GM21529 (cell line): ENCODE measurements around the gene UBAC1.

ENCODE experiments used
- ATAC-seq: cut with Tn5 transposase; IDR thresholded peaks from one replicate; pipeline ENCODE4 v1.9.1; 2021; ENCODE audit not compliant: unreplicated experiment

Gene UBAC1

GRCh38 chr9:135993765-135994500 is 32.8 kb upstream of the UBAC1 start:
- no peak for ATAC-seq

DNA sequence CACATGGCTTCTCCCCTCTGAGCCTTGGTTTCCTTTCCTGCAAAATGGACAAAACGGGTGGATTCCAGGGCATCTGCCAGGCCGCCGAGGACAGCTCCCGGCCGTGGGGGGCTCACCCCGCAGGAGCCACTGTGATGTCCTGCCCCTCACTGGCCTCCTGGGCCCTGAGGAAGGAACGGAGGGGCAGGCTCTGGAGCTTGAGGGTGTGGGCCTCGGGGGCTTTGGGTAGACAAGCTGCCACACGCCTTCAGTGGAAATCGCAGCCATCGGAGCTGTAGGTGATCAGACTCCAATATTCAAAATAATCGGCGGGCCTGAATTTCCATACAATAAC is 32.2 kb upstream of the UBAC1 start:
- ATAC-seq: no peak

DNA sequence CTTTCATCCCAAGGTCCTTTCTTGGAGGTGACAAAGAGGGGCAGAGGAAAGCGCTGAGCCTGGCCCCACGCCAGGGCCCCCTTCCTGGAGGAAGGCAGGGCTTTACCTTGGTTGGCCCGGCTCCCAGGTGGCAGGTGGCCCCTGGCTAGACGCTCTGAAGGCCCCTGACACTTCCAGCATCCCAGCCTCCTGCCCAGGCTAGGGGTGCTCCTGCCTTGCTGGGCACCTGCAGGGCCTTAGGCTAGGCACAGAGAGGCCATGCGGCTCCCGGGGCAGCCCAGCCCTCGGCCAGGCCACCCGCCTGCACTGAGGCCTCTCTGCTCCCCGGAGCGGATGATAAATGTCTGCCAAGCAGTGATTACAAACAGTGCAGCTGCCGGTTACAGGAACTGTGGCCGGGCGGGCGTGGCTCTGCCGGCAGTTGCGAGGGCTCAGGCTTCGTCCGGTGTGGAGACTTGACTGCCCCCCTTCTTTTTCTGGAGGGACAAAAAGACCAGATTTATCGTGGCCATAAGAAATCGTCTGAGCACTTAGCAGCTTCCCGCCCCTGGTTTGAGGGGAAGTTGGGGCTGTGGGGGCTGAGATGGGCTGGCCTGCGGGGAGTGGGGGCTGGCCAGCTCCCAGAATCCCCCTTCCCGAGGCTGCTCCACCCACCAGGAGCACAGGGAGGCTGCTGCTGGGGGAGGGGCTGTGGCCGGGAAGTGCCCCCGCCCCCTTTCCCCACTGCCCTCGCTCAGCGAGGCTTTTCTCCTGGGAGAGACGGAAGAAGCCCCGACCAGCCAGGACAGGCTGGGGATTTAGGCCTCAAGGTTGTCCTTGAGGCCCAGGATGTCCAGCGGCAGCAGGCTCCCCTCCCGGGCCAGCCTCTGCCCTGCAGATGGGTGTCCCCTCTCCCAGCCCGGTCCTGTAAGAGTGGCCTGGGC is 31.6 kb upstream of the UBAC1 start:
- no peak for ATAC-seq

GRCh38 chr9:135991771-135992170 is 30.6 kb upstream of the UBAC1 start:
- no peak for ATAC-seq

DNA sequence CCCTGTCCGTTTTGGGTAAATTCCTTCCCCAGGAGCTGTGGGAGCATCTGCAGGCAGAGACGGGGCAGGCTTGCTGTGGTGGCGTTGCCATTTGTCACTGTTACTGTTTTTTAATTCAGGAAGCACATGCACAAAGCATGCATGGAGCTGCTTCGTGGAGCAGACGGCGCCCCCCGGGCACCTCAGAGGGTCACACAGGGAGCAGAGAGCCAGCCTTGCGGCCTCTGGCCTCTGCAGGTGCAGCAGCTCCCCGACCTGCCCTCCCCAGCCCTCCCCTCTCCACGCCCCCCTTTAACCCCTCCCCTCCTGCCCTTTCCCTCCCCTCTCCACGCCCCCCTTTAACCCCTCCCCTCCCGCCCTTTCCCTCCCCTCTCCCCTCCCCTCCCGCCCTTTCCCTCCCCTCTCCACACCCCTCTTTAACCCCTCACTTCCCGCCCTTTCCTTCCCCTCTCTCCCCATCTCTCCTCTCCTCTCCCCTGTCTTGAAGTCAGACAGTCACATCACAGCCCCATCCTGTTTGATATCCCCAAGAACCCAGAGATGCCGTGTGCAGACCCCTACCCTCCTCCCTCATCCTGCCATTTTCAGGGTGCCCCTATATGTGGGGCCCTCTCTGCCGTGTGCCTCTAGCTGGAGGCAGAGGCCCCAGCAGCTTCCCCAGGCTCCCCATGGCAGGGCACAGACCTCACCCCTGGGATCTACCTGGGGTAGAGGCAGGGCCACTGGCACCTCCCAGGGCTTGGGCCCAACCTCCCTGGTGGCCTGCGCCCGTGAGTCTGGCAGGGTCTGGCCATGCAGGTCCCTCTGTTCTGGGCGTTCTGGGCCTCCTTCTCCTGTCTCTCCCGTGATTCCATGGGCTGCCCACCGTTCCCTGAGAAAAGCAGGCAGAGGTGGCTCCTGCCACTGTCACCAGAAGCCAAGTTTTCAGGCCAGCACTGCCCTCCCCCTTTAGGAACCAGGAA is 29.6 kb upstream of the UBAC1 start:
- ATAC-seq: no peak

DNA sequence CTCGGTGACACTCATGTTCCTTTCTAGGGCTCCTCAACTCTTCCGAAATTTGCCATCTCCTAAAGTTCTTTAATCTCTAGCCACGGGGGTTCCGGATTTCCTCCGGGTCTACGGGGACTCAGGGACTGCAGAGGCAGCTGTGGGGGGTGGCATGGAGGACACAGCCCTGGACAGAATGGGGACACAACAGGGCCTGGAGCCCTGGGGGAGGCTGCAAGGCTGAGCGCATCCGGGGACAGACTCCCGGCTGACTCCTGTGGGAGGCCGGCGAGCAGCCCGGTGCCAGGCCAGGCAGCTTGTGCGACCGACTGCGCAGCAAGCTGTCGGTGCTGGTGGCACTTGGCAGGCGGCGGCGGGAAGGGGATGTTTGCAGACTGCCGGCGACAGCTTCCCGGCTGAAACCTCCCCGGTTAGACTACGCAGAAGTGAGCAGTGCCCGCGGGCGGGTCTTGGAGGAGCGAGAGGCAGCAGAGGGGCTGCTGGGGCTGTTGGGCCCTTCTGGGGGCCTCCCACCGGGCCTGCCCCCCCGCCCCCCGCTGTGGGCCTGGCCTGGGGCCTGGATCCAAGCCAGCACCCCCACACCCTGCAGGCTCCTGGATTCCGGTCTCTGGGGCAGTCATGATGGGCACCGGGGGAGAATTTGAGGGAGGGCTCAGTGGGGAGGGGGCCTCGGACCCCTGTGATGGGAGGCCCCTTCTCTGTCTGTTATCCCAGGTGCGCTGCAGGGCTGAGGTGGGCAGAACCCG is 28.7 kb upstream of the UBAC1 start:
- ATAC-seq: no peak

- ATAC-seq: no peak
These were observed 28.0 kb upstream of the UBAC1 start for GRCh38 chr9:135989157-135989556.

GRCh38 chr9:135988493-135988892 is 27.3 kb upstream of the UBAC1 start:
- ATAC-seq: no peak

DNA sequence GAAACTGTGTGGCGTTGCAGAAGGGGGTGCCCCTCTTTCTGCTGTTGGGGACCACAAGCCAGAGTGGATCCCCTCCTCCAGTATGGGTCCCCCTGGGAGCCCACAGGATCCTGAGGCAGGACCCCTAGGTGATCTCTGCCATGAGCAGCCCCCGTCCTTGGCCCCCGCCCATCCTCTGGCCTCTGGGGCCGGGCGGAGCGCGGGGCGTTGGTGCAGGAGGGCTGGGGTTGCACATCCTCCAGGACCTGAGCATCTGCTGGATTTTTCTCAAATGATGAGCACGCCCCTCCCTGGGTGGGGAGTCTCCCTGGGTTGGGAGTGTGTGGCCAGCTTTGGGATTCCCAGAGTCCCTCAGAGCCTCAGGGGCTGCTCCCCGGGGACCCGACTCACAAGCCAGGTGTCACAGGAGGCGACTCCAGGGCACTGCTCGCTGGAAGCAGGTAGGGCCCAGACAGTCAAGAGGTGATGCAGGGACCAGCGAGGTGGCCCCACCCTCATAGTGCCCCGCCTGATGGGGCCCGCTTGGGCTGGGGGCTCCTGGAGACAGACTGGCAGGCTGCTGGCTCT is 26.7 kb upstream of the UBAC1 start:
- ATAC-seq: no peak

DNA sequence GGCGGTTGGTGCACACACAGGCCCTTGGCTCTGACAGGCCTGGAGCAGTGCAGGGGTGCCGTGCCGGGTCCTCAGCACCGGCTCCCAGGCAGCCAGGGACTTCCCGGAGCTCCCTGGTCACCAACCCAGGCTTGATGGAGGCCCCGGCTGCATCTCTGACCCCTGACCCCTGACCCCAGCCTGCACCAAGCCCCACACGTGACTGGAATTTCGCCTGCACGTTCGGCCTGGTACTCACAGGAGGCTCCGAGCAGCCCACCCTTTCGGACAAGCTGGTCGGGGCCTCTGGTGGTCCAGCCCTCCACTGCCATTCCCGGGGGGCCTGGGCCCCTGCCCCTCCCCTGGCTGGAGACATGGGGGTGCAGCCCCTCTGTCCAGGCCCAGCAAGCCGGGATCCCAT is 25.4 kb upstream of the UBAC1 start:
- no peak for ATAC-seq

DNA sequence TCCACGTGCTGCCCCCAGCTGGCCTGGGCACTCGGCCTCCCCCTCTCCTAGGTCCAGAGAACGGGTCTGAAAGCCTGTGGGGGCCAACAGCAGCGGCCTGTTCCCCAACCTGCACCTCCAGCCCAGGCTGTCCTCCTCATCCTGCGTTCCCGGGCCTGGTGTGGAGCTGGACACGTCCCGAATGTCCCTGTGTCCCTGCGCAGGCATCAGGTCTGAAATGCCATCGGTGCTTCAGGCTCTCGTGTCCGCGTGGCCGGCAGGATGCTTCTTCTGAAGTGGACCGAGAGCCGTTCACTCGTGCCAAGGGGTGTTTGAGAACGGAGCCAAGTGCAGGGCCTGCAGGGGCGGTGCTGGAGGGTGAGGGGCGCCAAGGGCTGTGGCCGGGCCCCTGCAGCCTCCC is 24.7 kb upstream of the UBAC1 start:
- ATAC-seq: no peak

DNA sequence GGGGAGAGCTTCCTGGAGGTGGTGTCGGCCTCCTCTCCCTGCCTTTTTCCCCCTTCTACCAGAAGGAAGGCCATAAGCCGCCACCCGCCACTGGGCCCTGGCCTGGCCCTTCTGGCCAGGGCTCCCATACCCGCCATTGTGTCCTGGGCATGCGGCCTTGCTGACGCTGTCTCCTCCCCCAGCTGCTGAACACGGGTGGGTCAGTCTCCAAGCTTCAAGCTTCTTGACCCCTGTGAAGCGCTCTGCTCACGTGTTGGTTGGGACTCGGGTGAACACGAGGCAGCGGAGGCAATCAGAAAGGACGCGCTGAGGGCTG is 24.2 kb upstream of the UBAC1 start:
- ATAC-seq: no peak

DNA sequence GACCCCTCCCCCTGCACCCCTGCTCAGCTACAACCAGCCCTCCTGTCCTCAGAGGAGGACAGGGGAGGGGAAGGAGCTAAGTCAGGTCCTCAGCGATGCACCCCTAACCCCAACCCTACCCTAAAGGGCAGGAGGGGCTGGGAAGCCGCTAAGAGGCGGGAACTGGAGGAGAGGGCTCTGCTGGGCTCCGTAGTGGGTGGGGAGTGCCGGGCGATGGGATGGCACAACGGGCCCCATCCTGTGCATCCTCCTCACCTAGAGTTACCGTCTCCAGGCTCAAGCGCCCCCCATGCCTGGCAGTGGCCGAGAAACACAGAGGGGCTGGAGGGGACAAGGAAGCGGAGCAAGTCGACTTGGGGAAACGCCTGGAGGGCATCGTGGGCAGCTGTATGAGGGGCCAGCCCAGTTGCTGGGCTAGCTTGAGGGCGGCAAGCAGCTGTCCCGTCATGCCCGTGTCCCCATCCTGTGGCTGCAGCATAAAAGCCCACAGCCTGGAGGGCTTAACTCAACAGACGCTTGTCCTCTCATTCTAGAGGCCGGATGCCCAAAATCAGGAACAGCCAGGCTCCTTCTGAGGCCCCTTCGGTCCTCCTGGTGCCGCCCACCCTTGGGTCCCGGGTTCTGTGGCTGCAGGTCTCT is 23.0 kb upstream of the UBAC1 start:
- no peak for ATAC-seq

GRCh38 chr9:135983208-135984071 is 22.3 kb upstream of the UBAC1 start:
- ATAC-seq: no peak

DNA sequence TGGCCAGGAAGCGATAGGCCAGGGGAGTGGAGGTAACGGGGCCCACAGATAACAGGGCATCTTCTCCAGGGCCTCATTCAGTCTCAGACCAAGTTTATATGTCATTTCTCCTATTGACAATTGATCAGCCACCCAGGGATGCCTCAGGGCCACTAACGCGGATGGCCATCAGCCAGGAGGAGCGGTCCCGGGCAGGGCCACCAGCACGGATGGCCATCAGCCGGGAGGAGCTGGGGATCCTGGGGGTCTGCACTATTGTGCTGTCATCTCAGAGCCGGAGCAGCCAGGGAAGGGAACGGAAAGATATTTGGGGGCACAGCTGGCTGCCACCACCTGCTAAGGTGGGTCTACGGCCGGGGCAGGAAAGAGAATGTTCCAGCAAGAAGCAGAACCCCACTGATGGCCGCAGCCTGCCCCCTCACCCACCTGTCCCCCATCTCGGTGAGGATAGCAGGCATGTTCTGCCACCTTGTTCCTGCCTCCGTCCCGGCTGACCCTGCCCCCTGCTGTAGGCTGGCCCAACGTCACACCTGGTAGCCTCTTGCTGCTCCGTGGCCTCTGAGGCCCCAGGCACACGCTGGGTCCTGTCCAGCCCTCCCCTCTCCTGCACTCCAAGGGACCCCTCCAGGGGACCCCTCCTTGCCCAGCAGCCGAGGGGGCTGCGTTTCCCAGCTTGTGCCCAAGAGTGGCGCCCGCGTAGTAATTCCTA is 21.5 kb upstream of the UBAC1 start:
- ATAC-seq: no peak

DNA sequence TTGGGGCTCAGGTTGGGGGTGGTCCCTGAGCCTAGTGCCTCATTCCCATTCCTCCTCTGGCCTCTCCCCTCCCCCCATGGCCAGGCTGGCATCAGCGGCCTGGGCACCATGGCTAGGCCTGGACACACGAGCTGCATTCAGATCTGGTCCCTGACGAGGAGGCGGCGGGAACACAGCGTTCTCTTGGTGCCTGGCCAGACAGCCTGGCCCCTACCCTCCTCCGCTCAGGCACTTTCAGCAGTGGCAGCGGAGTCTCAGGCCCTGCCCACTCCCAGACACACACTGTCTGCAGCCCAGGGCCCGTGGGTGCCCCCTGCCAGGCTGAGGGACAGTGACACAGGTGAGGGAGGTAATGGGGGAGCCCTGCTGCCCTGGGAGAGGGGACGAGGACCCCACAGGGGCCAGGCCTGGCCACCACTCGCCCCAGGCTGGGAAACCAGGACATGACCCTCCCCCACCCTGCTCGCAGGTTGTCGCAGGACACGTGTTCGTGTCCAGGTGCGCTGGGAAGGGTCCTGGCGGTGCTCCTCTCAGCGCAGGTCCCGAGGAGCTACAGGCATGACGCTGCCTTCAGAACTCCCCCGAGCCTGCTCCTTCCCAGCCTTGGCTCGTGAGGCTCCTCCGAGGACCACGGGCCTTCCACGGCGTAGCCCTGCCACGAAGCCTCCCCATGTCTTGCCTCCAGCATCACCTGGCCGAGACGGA is 19.9 kb upstream of the UBAC1 start:
- no peak for ATAC-seq

DNA sequence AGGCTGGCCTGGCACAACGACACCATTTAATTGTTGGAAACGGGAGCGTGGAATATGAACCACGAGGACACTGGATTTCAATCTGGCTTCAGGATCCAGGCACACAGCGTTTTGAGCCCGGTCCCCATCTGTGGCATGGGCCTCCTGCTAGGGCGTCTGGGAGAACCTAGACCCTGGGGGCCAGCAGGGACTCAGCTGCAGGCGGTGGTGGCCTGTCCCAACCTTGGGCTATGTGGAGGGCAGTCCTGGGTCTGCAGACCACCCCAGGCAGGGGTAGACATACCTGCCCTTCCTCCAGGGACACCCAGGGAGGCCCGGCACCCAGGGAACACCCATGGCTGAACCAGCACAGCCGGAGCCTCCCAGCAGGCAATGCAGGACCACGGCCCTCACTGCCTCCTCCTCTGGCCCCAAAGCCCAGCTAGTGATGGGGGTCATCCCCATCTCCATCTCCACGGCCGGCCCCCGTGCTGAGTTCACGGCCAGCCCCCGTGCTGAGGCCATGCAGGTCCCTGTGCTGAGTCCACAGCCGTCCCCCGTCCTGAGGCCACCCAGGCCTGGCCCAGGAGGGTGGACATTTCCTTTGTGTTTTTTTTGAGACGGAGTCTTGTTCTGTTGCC is 18.5 kb upstream of the UBAC1 start:
- no peak for ATAC-seq
